ENCODE data around the gene CST3. TPM values are rescaled to one million over a fixed set of nuclear protein-coding genes. Genes with fewer than 3 reads are reported as not detected.

CST3 gene
- total and polyA plus RNA-seq, 11 donors, result 240 to 1,194 (median 611) TPM

DNA sequence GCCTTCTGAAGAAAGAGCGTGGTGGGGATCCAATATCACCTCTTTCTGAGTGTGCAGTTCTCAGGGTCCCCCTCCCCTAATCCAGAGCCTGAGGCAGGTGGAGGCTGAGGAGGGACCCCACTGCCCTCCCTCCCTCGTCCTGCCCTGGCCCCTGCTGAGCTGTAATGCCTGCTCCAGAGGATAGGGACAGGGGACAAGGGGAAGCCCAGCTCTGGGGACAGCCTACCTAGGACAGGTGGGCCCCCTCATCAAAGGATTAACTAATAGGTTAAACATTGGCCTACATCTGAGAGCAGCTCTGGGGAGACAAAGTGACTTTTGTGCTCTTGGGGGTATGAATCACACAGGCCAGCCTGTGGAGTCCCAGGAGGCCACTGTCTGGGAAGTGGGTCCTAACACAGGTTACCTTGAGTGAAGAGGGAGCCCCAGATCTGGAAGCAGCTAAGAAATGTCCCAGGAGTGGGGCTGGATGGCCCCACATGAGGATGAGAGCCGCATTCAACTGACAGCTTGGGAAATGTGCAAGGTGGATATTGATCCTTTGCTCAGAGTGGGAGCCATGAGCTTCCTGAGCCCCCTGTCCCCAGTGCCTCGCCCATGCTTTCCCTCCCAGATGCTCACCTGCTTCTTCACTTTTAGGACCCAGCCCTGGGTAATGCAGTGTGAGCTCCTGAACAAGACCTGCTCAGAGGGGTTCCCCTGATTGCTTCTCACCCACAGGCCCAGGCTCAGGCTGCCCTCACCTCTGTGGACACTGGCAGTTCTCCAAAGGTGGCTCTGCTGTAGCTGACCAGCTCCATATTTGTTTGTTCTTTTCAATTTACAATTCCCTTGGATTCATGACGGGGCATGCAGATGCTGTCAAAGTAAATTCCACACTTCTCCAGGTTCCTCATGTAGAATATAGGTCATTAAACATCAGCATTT lies 51.7 kb downstream of the CST3 start:
- no peak overlapping the region for H3K27ac ChIP-seq
- no peak overlapping the region for H3K4me3 ChIP-seq
- H3K9me3 ChIP-seq, result no peaks in the 10 kb centered on the region
- peaks cover 0 to 29% (median 3%) of the 10 kb centered on the region in 9 donors for H3K27me3 ChIP-seq
- WGBS, 4 donors, result 61 to 73% (median 71%) methylated on average over 5 of the region's 5 CpGs
- intact Hi-C loops (cut with DNase I), result no loop called here
- H3K36me3 ChIP-seq, result no peaks in the 10 kb centered on the region
- DNase-seq (no peak), ATAC-seq (no peak)
- TF ChIP-seq POLR2A (IDR thresholded peaks at IDR 0.05), result no peak
- no peak for TF ChIP-seq CTCF (IDR thresholded peaks at IDR 0.05)
- H3K4me1 ChIP-seq, result no peaks in the 10 kb centered on the region

DNA sequence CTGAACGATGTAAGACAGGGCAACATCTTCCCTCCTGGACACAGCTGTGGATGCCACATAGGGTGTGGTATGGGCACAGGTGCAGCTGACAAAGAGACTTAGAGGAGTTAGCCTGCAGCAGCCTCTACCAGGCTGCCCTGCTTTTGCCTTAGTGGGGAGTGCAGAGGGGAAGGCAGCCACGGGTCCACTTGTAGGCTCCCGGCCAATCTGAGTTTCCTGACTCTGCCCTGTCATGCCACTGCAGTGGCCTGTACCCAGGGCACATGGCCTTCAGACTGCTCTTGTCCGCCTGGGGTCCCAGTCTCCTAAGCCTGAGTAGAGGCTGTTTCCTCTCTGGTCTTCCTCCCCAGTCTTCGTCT lies 52.3 kb downstream of the CST3 start:
- no peak for DNase-seq
- ATAC-seq, result no peak
- Histone ChIP-seq H3K36me3 (no peaks in the 10 kb centered on the region), H3K4me3 (no peak overlapping the region), H3K27me3 (peaks cover 0 to 32% (median 3%) of the 10 kb centered on the region in 9 donors), H3K9me3 (no peaks in the 10 kb centered on the region), H3K27ac (no peak overlapping the region), H3K4me1 (no peaks in the 10 kb centered on the region)
- TF ChIP-seq POLR2A (IDR thresholded peaks at IDR 0.05), result no peak
- TF ChIP-seq CTCF (IDR thresholded peaks at IDR 0.05), result no peak
- WGBS, 4 donors, result 66 to 75% (median 71%) methylated on average over 5 of the region's 5 CpGs
- intact Hi-C loops (cut with DNase I), result no loop called here

DNA sequence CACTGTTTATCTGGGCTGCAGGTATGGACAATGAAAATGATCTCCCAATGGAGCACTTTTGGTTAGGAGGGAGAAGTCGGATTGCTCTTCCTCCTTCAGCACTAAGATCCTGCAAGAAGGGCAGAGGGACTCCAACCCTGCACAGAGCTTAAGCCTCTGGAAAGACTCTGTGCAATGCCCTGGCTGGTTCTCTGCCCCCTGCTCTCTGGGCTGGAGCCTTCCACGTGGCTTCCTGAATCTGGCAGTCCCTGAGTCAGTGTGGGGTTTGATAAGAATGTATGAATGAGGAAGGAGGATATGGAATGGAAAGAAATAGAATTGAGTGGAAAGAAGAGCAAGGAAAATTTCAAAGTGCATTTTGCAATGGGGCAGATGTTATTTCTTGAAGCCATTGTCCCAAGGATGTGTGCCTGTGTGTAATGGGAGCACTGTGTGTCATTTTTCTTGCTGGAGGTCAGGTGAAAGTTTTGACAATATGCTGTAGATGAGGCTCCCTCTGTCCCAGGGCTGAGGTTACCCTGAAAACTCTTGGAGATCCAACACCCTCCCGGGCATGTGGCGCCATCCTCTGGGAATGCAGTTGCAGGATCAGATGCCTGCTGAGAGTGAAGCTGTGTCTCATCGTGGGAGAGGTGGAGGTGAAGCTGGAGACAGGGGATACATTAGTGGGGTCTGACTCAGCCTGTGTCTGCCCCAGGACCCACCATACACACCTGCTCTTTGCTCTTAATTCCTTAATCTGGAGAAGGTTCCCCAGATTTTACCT lies 53.1 kb downstream of the CST3 start:
- H3K27me3 ChIP-seq, result peaks cover 0 to 34% (median 3%) of the 10 kb centered on the region in 9 donors

More for the DNA sequence above, 53.1 kb downstream of the CST3 start:
- 49 to 56% (median 50%) methylated on average over 5 of the region's 5 CpGs for WGBS, 4 donors
- no peaks in the 10 kb centered on the region for H3K4me1 ChIP-seq
- TF ChIP-seq CTCF (IDR thresholded peaks at IDR 0.05) (no peak), POLR2A (IDR thresholded peaks at IDR 0.05) (no peak)
- peaks cover 0 to 3% (median 0%) of the 10 kb centered on the region in 12 donors for H3K9me3 ChIP-seq
- no peak overlapping the region for H3K4me3 ChIP-seq
- no peak for ATAC-seq
- DNase-seq, result no peak
- H3K36me3 ChIP-seq, result no peaks in the 10 kb centered on the region
- intact Hi-C loops (cut with DNase I), result no loop called here
- no peak overlapping the region for H3K27ac ChIP-seq

Other genes starting within 250 kb of the CST3 start
- 1 to 10 TPM; 2.8 to 8.4 (median 4.7) TPM for gene NAPB, start 216.5 kb downstream of the CST3 start, total RNA-seq
- 1 to 10 TPM; 3.5 to 3.7 TPM for gene NAPB, start 216.5 kb downstream of the CST3 start, polyA plus RNA-seq
- gene CSTL1, start 198.3 kb downstream of the CST3 start, total RNA-seq, result not detected
- not detected for gene CSTL1, start 198.3 kb downstream of the CST3 start, polyA plus RNA-seq
- gene CST11, start 185.1 kb downstream of the CST3 start, total RNA-seq, result not detected
- not detected for gene CST11, start 185.1 kb downstream of the CST3 start, polyA plus RNA-seq
- gene CST8, start 146.8 kb downstream of the CST3 start, total RNA-seq, result not detected
- gene CST8, start 146.8 kb downstream of the CST3 start, polyA plus RNA-seq, result not detected
- not detected for gene CST9L, start 69.5 kb downstream of the CST3 start, total RNA-seq
- gene CST9L, start 69.5 kb downstream of the CST3 start, polyA plus RNA-seq, result not detected
- not detected for gene CST9, start 32.0 kb downstream of the CST3 start, total RNA-seq
- not detected for gene CST9, start 32.0 kb downstream of the CST3 start, polyA plus RNA-seq
- gene CST4, start 51.1 kb upstream of the CST3 start, total RNA-seq, result not detected
- not detected for gene CST4, start 51.1 kb upstream of the CST3 start, polyA plus RNA-seq
- gene CST1, start 113.0 kb upstream of the CST3 start, total RNA-seq, result not detected
- not detected for gene CST1, start 113.0 kb upstream of the CST3 start, polyA plus RNA-seq
- gene CST2, start 188.8 kb upstream of the CST3 start, total RNA-seq, result under 1 TPM in 2 of 9 donors, not detected in 7; 0.37 to 0.56 TPM
- not detected for gene CST2, start 188.8 kb upstream of the CST3 start, polyA plus RNA-seq
- gene CST5, start 241.8 kb upstream of the CST3 start, total RNA-seq, result not detected
- gene CST5, start 241.8 kb upstream of the CST3 start, polyA plus RNA-seq, result not detected

Data from heart left ventricle (tissue), 16 donors.